Stimulated activated CD4-positive, alpha-beta T cell treated with anti-CD3 and anti-CD28 coated beads, Interleukin-4, amount 100 ng/mL, for 1 hour (primary cell): Measurements from ENCODE around the gene GRPR.

Experiments
- DNase-seq: peaks from one replicate; pipeline ENCODE4 v3.0.0-alpha.2; 2020

Gene GRPR

DNA sequence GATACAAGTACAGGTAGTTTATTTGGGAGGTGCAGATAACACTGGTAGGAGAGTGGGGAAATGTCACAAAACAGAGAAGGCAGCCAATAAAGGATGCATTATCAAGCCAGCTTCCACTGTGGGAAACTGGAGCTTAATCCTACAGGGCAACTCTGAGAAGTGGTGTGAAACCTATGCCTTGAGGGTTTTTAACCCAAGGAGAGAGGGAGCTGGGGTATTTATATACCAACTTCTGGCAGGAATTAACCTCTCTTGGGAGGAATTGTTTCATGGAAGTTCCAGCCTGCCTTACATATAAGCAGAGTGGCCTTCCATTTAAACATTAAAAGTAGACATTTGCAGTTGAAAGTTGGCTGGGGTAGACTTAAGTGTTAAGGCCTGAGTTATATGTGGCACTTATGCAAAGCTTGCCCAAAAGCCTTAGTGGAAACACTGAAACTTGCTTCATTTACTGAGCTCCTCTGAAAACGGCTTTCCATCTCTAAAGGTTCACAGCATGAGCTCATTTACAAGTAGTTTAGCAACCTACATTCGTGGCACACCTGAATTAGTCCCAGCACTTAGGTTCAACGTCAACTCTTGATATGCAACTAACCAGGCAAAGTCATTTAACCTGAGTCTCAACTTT, 63.1 kb downstream of the GRPR start:
- DNase-seq = no peak

GRCh38 chrX:16187024-16187760, 63.8 kb downstream of the GRPR start:
- DNase-seq = no peak

GRCh38 chrX:16188687-16189086, 65.3 kb downstream of the GRPR start:
- no peak for DNase-seq

GRCh38 chrX:16191605-16192004, 68.2 kb downstream of the GRPR start:
- DNase-seq = no peak

GRCh38 chrX:16196829-16197228, 73.5 kb downstream of the GRPR start:
- DNase-seq = no peak

- no peak for DNase-seq
Observed at GRCh38 chrX:16199343-16199742, 76.0 kb downstream of the GRPR start.

DNA sequence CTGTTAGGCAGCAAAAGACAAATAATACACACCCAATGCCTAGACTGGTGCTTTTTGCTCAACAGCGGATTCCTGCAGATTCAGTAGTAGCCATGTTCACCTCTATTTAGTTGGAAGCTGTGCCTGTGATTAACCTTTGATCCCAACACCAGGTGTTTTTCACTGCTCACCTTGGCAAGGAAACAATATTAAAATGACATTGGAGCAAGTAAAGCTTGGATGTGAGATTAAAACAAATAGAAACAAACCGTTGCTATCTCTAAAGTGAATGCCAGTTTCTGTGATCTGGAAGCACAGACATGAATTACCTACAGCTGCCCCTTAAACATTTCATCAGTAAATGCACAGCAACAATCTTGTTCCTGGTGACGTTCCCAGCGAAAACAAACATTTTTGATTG, 79.6 kb downstream of the GRPR start:
- no peak for DNase-seq
